Peyer's patch (tissue), 4 donors: ENCODE data around the gene STMND1. TPM values are rescaled to one million over a fixed set of nuclear protein-coding genes. Genes with fewer than 3 reads are reported as not detected.

Experiments
- DNase-seq, 3 donors: peaks; one replicate each; pipeline ENCODE4 v3.0.0-alpha.2; 2017 to 2019
- H3K27ac ChIP-seq, 4 donors: fragments of 200-600 bp; sonication (generic); one replicate each; pipeline ENCODE4 v1.5.1; 2016 to 2019
- H3K27me3 ChIP-seq, 2 donors: fragments of 200-600 bp; sonication (generic); one replicate each; pipeline ENCODE4 v1.5.1; 2019
- H3K36me3 ChIP-seq, 3 donors: fragments of 200-600 bp; sonication (generic); one replicate each; pipeline ENCODE4 v1.5.1; 2016 to 2019
- H3K4me1 ChIP-seq, 4 donors: fragments of 200-600 bp; sonication (generic); one replicate each; pipeline ENCODE4 v1.5.1; 2016 to 2019
- H3K4me3 ChIP-seq, 4 donors: fragments of 200-600 bp; sonication (generic); 1 replicate in 3 of 4; 2 replicates in 1 of 4; pipeline ENCODE4 v1.5.1; 2016 to 2019; ENCODE audit warnings: mild to moderate bottlenecking in 1 of 4
- H3K9me3 ChIP-seq, 4 donors: fragments of 200-600 bp; sonication (generic); one replicate each; pipeline ENCODE4 v1.5.1; 2016 to 2019; ENCODE audit warnings: mild to moderate bottlenecking in 1 of 4
- CTCF ChIP-seq, 6 experiments: fragments of 450-650 bp in 4 of 6; fragments of 200-600 bp in 2 of 6; sonication (generic) in 1 of 6; IDR thresholded peaks; one replicate each; pipeline ENCODE4 v1.5.1; 2017 to 2019; ENCODE audit warnings: antibody characterized with exemption in 6 of 6, mild to moderate bottlenecking in 3 of 6, moderate library complexity in 1 of 6
- POLR2A ChIP-seq, 2 donors: fragments of 450-650 bp; IDR thresholded peaks; one replicate each; pipeline ENCODE4 v1.5.1; 2017; ENCODE audit warnings: antibody characterized with exemption in 2 of 2, mild to moderate bottlenecking in 2 of 2, moderate library complexity in 2 of 2
- total RNA-seq, 4 donors: library from RNA; depleted of rRNA; stranded (reverse); fragments of >200 nt; gene quantifications; one replicate each; pipeline ENCODE4 v1.1.0, GENCODE V29; 2016

The STMND1 gene
- total RNA-seq, 4 donors from 2014 or later, result not detected

- Histone ChIP-seq H3K27me3 (no peaks in the 10 kb centered on the region), H3K36me3 (no peaks in the 10 kb centered on the region), H3K4me1 (peaks cover 0 to 16% (median 0%) of the 10 kb centered on the region in 4 donors), H3K27ac (no peak overlapping the region), H3K9me3 (no peaks in the 10 kb centered on the region), H3K4me3 (no peak overlapping the region)
- TF ChIP-seq POLR2A (IDR thresholded peaks at IDR 0.05), result no peak
- TF ChIP-seq CTCF (IDR thresholded peaks at IDR 0.05), result no peak
- no peak for DNase-seq
These were observed 2.3 kb upstream of the STMND1 start for GRCh38 chr6:17099401-17100059.

- Histone ChIP-seq H3K27ac (no peak overlapping the region), H3K36me3 (no peaks in the 10 kb centered on the region), H3K4me1 (peaks cover 0 to 16% (median 0%) of the 10 kb centered on the region in 4 donors), H3K27me3 (no peaks in the 10 kb centered on the region), H3K4me3 (no peak overlapping the region), H3K9me3 (no peaks in the 10 kb centered on the region)
- TF ChIP-seq POLR2A (IDR thresholded peaks at IDR 0.05), result no peak
- TF ChIP-seq CTCF (IDR thresholded peaks at IDR 0.05), result no peak
- no peak for DNase-seq
These were observed 1.0 kb upstream of the STMND1 start for GRCh38 chr6:17100806-17101205.

GRCh38 chr6:17102258-17102870, 514 bp downstream of the STMND1 start:
- DNase-seq, result no peak
- H3K36me3 ChIP-seq, result no peaks in the 10 kb centered on the region

GRCh38 chr6:17103715-17104114, 1.9 kb downstream of the STMND1 start:
- H3K27ac ChIP-seq, result no peak overlapping the region
- H3K4me3 ChIP-seq, result no peak overlapping the region
- H3K4me1 ChIP-seq, result peaks cover 0 to 16% (median 0%) of the 10 kb centered on the region in 4 donors
- DNase-seq, result no peak
- no peaks in the 10 kb centered on the region for H3K36me3 ChIP-seq
- H3K27me3 ChIP-seq, result no peaks in the 10 kb centered on the region
- TF ChIP-seq POLR2A (IDR thresholded peaks at IDR 0.05) (no peak), CTCF (IDR thresholded peaks at IDR 0.05) (no peak)
- H3K9me3 ChIP-seq, result no peaks in the 10 kb centered on the region

More at GRCh38 chr6:17102258-17102870, 514 bp downstream of the STMND1 start:
- H3K9me3 ChIP-seq, result no peaks in the 10 kb centered on the region
- peak overlapping the region in 3 of 4 donors; percentile 15 to 58 (median 51) for H3K4me3 ChIP-seq
- TF ChIP-seq CTCF (IDR thresholded peaks at IDR 0.05) (no peak), POLR2A (IDR thresholded peaks at IDR 0.05) (no peak)
- H3K27me3 ChIP-seq, result no peaks in the 10 kb centered on the region
- peaks cover 0 to 16% (median 0%) of the 10 kb centered on the region in 4 donors for H3K4me1 ChIP-seq
- H3K27ac ChIP-seq, result no peak overlapping the region

DNA sequence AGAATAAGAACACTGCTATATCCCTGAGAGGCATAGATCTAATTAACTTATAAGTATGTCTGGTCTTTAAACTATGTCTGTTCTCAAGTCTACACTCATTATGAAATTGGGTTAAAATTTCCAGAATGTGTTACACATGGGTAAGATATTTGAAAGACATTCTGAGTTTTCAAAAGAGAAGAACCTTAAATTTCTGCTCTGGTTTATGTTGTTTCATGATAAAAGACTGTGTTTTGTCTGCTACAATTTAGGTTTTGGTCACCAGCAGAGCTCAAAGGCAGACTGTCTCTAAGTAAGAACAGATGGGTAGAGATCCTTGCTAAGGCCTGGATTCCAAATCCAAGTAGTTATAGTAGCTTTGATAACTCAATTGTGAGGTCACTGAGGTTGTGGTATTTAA, 6.0 kb downstream of the STMND1 start:
- no peak for TF ChIP-seq POLR2A (IDR thresholded peaks at IDR 0.05)
- TF ChIP-seq CTCF (IDR thresholded peaks at IDR 0.05), result no peak
- H3K4me1 ChIP-seq, result no peaks in the 10 kb centered on the region
- H3K27me3 ChIP-seq, result no peaks in the 10 kb centered on the region
- H3K36me3 ChIP-seq, result no peaks in the 10 kb centered on the region
- DNase-seq, result no peak
- no peak overlapping the region for H3K27ac ChIP-seq
- no peak overlapping the region for H3K4me3 ChIP-seq
- H3K9me3 ChIP-seq, result no peaks in the 10 kb centered on the region
